ENCODE data around the gene ITGAD.
A peak's percentile ranks its signal among the peaks of the same experiment; 100 is the strongest.

Gene ITGAD

GRCh38 chr16:31461201-31461920 lies 68.2 kb downstream of the ITGAD start:
- DNase-seq = no peak

- no peak for DNase-seq
Observed at GRCh38 chr16:31461921-31462804, 69.0 kb downstream of the ITGAD start.

GRCh38 chr16:31464348-31464769 lies 71.2 kb downstream of the ITGAD start:
- no peak for DNase-seq

- no peak for DNase-seq
Observed at GRCh38 chr16:31464781-31465260, 71.7 kb downstream of the ITGAD start.

- DNase-seq = no peak
Observed at GRCh38 chr16:31465788-31466370, 72.7 kb downstream of the ITGAD start.

GRCh38 chr16:31466381-31466841 lies 73.3 kb downstream of the ITGAD start:
- no peak for DNase-seq

- no peak for DNase-seq
Observed at GRCh38 chr16:31467151-31467773, 74.1 kb downstream of the ITGAD start.

GRCh38 chr16:31467858-31468257 lies 74.7 kb downstream of the ITGAD start:
- DNase-seq = no peak

GRCh38 chr16:31470615-31471014 lies 77.5 kb downstream of the ITGAD start:
- DNase-seq = no peak

GRCh38 chr16:31471241-31471874 lies 78.2 kb downstream of the ITGAD start:
- DNase-seq = no peak

GRCh38 chr16:31471875-31472708 lies 79.0 kb downstream of the ITGAD start, which contains the start of gene TGFB1I1:
Gene TGFB1I1, plus strand, starts transcription at chr16:31472152. Its CDS starts 37 bp downstream, at chr16:31472189.
- no peak for DNase-seq

- peak; percentile 47 to 63 for DNase-seq
Observed at GRCh38 chr16:31472709-31473203, 79.6 kb downstream of the ITGAD start.

- DNase-seq = no peak
Observed at GRCh38 chr16:31473264-31473984, 80.3 kb downstream of the ITGAD start.

GRCh38 chr16:31474173-31474714 lies 81.1 kb downstream of the ITGAD start:
- no peak for DNase-seq

- no peak for DNase-seq
Observed at GRCh38 chr16:31474773-31475738, 81.9 kb downstream of the ITGAD start.

GRCh38 chr16:31475946-31476302 lies 82.8 kb downstream of the ITGAD start:
- DNase-seq = peak in 1 of 2 donors; percentile 33

Measured in CD4-positive, alpha-beta T cell treated with Interferon alpha-2 for 1 hour (primary cell).